Esophagus squamous epithelium (tissue), 5 donors: Measurements from ENCODE around the gene ACIN1. TPM values are rescaled to one million over a fixed set of nuclear protein-coding genes. Genes with fewer than 3 reads are reported as not detected.

ENCODE experiments used
- DNase-seq: peaks from one replicate; lab custom pipeline; 2025; lab: John Stamatoyannopoulos, UW
- H3K27ac ChIP-seq, 4 donors: fragments of 200-600 bp; sonication (generic); one replicate each; pipeline ENCODE4 v1.5.1; 2016 to 2019; ENCODE audit warnings: mild to moderate bottlenecking in 1 of 4
- H3K27me3 ChIP-seq, 4 donors: fragments of 200-600 bp; sonication (generic); 1 replicate in 3 of 4; 2 replicates in 1 of 4; pipeline versions ENCODE4 v1.5.1 to v1.6.0; 2017 to 2021; ENCODE audit warnings: antibody characterized with exemption in 1 of 4
- H3K36me3 ChIP-seq, 3 donors: fragments of 200-600 bp; sonication (generic); one replicate each; pipeline ENCODE4 v1.5.1; 2016 to 2019
- H3K4me1 ChIP-seq, 3 donors: fragments of 200-600 bp; sonication (generic); one replicate each; pipeline ENCODE4 v1.5.1; 2017 to 2019
- H3K4me3 ChIP-seq, 4 donors: fragments of 200-600 bp; sonication (generic); 1 replicate in 3 of 4; 2 replicates in 1 of 4; pipeline ENCODE4 v1.5.1; 2016 to 2019; ENCODE audit warnings: mild to moderate bottlenecking in 2 of 4, moderate library complexity in 1 of 4
- H3K9me3 ChIP-seq, 3 donors: fragments of 200-600 bp; sonication (generic); one replicate each; pipeline ENCODE4 v1.5.1; 2016 to 2019
- POLR2A ChIP-seq, 4 donors: fragments of 450-650 bp; IDR thresholded peaks; one replicate each; pipeline ENCODE4 v1.6.1; 2017; ENCODE audit warnings: antibody characterized with exemption in 4 of 4, mild to moderate bottlenecking in 4 of 4, moderate library complexity in 3 of 4
- WGBS, 2 donors: methylation state at CpG; one replicate each; pipeline ENCODE4 v1.1.5; 2018; 5-methylcytosine and 5-hydroxymethylcytosine counted together
- intact Hi-C: fragments of 100-400 bp; cut with DNase I; formaldehyde crosslinking; loops from one replicate; pipeline ENCODE4 v1.15.0; 2022
- total RNA-seq, 4 donors: library from RNA; depleted of rRNA; stranded (reverse); fragments of >200 nt; gene quantifications; one replicate each; pipeline ENCODE4 v1.1.0, GENCODE V29; 2016
- TF ChIP-seq, protein P1 (sequence below), 6 experiments: fragments of 450-650 bp in 4 of 6; fragments of 200-600 bp in 2 of 6; sonication (generic) in 2 of 6; IDR thresholded peaks; one replicate each; pipeline ENCODE4 v1.5.1; 2016 to 2019; ENCODE audit warnings: antibody characterized with exemption in 6 of 6, mild to moderate bottlenecking in 4 of 6, moderate library complexity in 4 of 6
- donor health status: DM: yes; HTN: yes; CAD: no.

Gene ACIN1
- total RNA-seq, 4 donors from 2014 or later = 51.4 to 107 (median 83.0) TPM

DNA sequence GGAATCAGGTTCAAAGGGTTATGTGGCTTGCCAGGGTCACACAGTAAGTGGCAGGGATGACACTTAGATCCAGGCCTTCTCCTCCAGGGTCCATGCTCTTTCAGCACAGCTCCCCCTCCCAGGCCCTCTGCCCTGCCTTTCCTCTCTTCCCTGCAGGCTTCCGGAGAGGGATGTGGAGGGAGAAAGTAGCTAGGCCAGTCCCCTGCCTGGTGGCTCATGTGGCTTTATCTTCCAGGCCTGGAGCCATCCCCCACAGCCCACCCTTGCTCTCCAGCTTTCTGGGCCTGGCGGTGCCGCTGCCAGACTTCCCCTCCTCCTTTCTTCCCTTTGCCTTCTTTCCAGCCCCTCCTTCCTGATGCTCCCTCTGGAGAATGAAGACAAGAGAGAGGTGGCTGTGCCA lies 51.2 kb downstream of the ACIN1 start:
- no peak overlapping the region for H3K27ac ChIP-seq
- H3K27me3 ChIP-seq = peaks cover 0 to 3% (median 0%) of the 10 kb centered on the region in 4 donors
- no peaks in the 10 kb centered on the region for H3K36me3 ChIP-seq
- no peak overlapping the region for H3K4me3 ChIP-seq
- intact Hi-C loops = no loop called here
- DNase-seq = no peak
- H3K4me1 ChIP-seq = peaks cover 0 to 9% (median 0%) of the 10 kb centered on the region in 3 donors
- TF ChIP-seq, protein P1, sequence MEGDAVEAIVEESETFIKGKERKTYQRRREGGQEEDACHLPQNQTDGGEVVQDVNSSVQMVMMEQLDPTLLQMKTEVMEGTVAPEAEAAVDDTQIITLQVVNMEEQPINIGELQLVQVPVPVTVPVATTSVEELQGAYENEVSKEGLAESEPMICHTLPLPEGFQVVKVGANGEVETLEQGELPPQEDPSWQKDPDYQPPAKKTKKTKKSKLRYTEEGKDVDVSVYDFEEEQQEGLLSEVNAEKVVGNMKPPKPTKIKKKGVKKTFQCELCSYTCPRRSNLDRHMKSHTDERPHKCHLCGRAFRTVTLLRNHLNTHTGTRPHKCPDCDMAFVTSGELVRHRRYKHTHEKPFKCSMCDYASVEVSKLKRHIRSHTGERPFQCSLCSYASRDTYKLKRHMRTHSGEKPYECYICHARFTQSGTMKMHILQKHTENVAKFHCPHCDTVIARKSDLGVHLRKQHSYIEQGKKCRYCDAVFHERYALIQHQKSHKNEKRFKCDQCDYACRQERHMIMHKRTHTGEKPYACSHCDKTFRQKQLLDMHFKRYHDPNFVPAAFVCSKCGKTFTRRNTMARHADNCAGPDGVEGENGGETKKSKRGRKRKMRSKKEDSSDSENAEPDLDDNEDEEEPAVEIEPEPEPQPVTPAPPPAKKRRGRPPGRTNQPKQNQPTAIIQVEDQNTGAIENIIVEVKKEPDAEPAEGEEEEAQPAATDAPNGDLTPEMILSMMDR (IDR thresholded peaks at IDR 0.05) = no peak
- no peak for TF ChIP-seq POLR2A (IDR thresholded peaks at IDR 0.05)
- WGBS, 2 donors = 76 to 90% methylated on average over 2 of the region's 3 CpGs
- no peaks in the 10 kb centered on the region for H3K9me3 ChIP-seq

DNA sequence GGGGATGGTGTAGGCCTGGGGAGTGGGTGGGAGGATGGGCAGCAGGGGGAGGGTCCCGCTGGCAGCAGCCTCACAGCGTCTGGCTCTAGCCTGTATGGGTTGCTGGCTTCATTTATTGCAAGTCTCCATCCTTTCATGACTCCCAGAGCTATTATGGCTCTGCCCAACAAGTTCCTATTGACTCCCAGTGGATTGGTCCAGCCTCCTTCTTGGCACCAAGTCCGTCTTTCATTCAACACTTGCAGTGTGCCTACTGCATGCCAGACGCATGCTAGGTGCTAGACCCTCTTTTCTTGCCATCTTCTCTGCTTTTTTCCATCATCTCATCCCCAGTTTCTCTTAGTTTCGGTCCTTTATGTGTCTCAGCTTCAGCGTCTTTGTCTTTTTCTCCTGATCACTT lies 51.8 kb downstream of the ACIN1 start:
- Histone ChIP-seq H3K27me3 (peaks cover 0 to 3% (median 0%) of the 10 kb centered on the region in 4 donors), H3K4me1 (peaks cover 0 to 9% (median 0%) of the 10 kb centered on the region in 3 donors), H3K27ac (no peak overlapping the region), H3K36me3 (no peaks in the 10 kb centered on the region), H3K9me3 (no peaks in the 10 kb centered on the region), H3K4me3 (no peak overlapping the region)
- 78 to 86% methylated on average over 5 to 6 of the region's 6 CpGs for WGBS, 2 donors
- DNase-seq = no peak
- TF ChIP-seq, protein P1 (IDR thresholded peaks at IDR 0.05) = no peak
- no peak for TF ChIP-seq POLR2A (IDR thresholded peaks at IDR 0.05)
- intact Hi-C loops = no loop called here

- no peaks in the 10 kb centered on the region for H3K9me3 ChIP-seq
- H3K4me3 ChIP-seq = no peak within 1 kb of the TSS
- TF ChIP-seq POLR2A (IDR thresholded peaks at IDR 0.05) = no peak
- TF ChIP-seq, protein P1 (IDR thresholded peaks at IDR 0.05) = no peak
- H3K4me1 ChIP-seq = peaks cover 0 to 9% (median 0%) of the 10 kb centered on the region in 3 donors
- H3K36me3 ChIP-seq = no peaks in the 10 kb centered on the region
- intact Hi-C loops = no loop called here
- H3K27me3 ChIP-seq = no peaks in the 10 kb centered on the region
- no peak within 1 kb of the TSS for H3K27ac ChIP-seq
- 88 to 92% methylated on average over 17 to 26 of the region's 36 CpGs for WGBS, 2 donors
- no peak for DNase-seq
Measured at GRCh38 chr14:23042162-23042965, 52.6 kb downstream of the ACIN1 start, which contains the start of gene PSMB11. Gene PSMB11, plus strand, starts transcription at chr14:23042212. Its CDS starts 14 bp downstream, at chr14:23042226.

GRCh38 chr14:23041729-23042128 lies 53.2 kb downstream of the ACIN1 start:
- intact Hi-C loops = no loop called here
- Histone ChIP-seq H3K4me3 (no peak overlapping the region), H3K9me3 (no peaks in the 10 kb centered on the region), H3K27ac (no peak overlapping the region), H3K36me3 (no peaks in the 10 kb centered on the region), H3K27me3 (no peaks in the 10 kb centered on the region), H3K4me1 (peaks cover 0 to 9% (median 0%) of the 10 kb centered on the region in 3 donors)
- TF ChIP-seq, protein P1 (IDR thresholded peaks at IDR 0.05) = no peak
- no peak for TF ChIP-seq POLR2A (IDR thresholded peaks at IDR 0.05)
- 68% methylated on average over 5 of the region's 8 CpGs; no CpG with 5 or more reads in 1 of the 2 donors for WGBS, 2 donors
- no peak for DNase-seq

- no peak overlapping the region for H3K27ac ChIP-seq
- H3K4me3 ChIP-seq = no peak overlapping the region
- WGBS, 2 donors = 88 to 92% methylated on average over 4 of the region's 4 CpGs
- no peak for DNase-seq
- TF ChIP-seq POLR2A (IDR thresholded peaks at IDR 0.05) = no peak
- TF ChIP-seq, protein P1 (IDR thresholded peaks at IDR 0.05) = no peak
- no peaks in the 10 kb centered on the region for H3K9me3 ChIP-seq
- intact Hi-C loops = no loop called here
- no peaks in the 10 kb centered on the region for H3K36me3 ChIP-seq
- no peaks in the 10 kb centered on the region for H3K27me3 ChIP-seq
- peaks cover 0 to 8% (median 3%) of the 10 kb centered on the region in 3 donors for H3K4me1 ChIP-seq
Measured at GRCh38 chr14:23040100-23040499, 54.8 kb downstream of the ACIN1 start.
